HL-60 (cell line): ENCODE data around the gene CCDC69.
"Not testable (repeated sequence)": the region's sequence is repeated elsewhere in the genome, so short reads cannot be mapped to it uniquely, and the experiment has no call there.

ENCODE experiments used
- DNase-seq, 2 experiments: peaks; one replicate each; pipeline ENCODE4 v3.0.0-alpha.2; 2010 to 2020; ENCODE audit warnings: low read depth in 1 of 2, low spot score in 1 of 2
- H3K27ac ChIP-seq: fragments of 250-450 bp; sonication (Bioruptor Pico); replicated peaks from 2 replicates; pipeline ENCODE4 v1.5.1; 2020; ENCODE audit warnings: mild to moderate bottlenecking, moderate library complexity
- H3K27me3 ChIP-seq: fragments of 250-450 bp; sonication (Bioruptor Pico); 2 replicates; pipeline ENCODE4 v1.5.1; 2021; ENCODE audit warnings: mild to moderate bottlenecking, moderate library complexity; ENCODE audit not compliant: insufficient read depth, poor library complexity, severe bottlenecking
- H3K4me3 ChIP-seq: replicated peaks from 2 replicates; pipeline ENCODE4 v1.5.1; 2011; ENCODE audit warnings: mild to moderate bottlenecking, control low read depth, low read length; ENCODE audit not compliant: insufficient read depth
- CTCF ChIP-seq: IDR thresholded peaks from one replicate; pipeline ENCODE4 v1.5.1; 2011; ENCODE audit warnings: low read length, control low read depth, inconsistent platforms; ENCODE audit not compliant: insufficient read depth
- GABPA ChIP-seq: IDR thresholded peaks from 2 replicates; pipeline ENCODE4 v1.6.1; 2012; ENCODE audit warnings: low read depth
- POLR2AphosphoS5 ChIP-seq: IDR thresholded peaks from 2 replicates; pipeline ENCODE4 v1.6.1; 2012; ENCODE audit warnings: low read depth
- SPI1 ChIP-seq: IDR thresholded peaks from 2 replicates; pipeline ENCODE4 v1.6.1; 2012; ENCODE audit warnings: low read depth, mild to moderate bottlenecking, borderline replicate concordance
- TF ChIP-seq, protein P1 (sequence below): IDR thresholded peaks from 2 replicates; pipeline ENCODE4 v1.6.1; 2012; ENCODE audit warnings: low read depth; ENCODE audit not compliant: insufficient replicate concordance

Gene CCDC69

DNA sequence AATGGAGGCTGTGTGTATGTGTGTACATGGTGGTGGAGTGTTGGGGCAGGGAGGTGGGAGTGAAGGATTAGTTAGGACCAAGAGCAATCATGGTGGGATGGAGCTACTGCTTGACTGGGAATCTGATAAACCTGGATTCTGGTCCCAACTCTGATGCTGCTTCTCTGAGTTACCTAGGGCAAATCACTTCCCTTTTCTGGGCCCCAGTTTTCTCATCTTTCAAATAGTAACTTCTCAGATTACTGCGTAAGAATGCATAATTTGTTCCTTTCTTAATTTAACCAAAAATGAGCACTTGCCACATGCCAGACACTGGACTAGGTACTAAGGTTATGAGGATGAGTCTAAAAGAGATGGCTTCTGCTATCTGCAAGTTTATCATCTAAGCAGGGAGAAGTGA is 45.5 kb downstream of the CCDC69 start:
- H3K27me3 ChIP-seq = no peaks in the 10 kb centered on the region
- H3K27ac ChIP-seq = no peak overlapping the region
- H3K4me3 ChIP-seq = no peak overlapping the region
- peak; percentile 58; the same call in 1 of the 2 replicates for TF ChIP-seq SPI1
- TF ChIP-seq POLR2AphosphoS5 = no peak
- no peak for TF ChIP-seq CTCF
- TF ChIP-seq GABPA = no peak
- TF ChIP-seq, protein P1, sequence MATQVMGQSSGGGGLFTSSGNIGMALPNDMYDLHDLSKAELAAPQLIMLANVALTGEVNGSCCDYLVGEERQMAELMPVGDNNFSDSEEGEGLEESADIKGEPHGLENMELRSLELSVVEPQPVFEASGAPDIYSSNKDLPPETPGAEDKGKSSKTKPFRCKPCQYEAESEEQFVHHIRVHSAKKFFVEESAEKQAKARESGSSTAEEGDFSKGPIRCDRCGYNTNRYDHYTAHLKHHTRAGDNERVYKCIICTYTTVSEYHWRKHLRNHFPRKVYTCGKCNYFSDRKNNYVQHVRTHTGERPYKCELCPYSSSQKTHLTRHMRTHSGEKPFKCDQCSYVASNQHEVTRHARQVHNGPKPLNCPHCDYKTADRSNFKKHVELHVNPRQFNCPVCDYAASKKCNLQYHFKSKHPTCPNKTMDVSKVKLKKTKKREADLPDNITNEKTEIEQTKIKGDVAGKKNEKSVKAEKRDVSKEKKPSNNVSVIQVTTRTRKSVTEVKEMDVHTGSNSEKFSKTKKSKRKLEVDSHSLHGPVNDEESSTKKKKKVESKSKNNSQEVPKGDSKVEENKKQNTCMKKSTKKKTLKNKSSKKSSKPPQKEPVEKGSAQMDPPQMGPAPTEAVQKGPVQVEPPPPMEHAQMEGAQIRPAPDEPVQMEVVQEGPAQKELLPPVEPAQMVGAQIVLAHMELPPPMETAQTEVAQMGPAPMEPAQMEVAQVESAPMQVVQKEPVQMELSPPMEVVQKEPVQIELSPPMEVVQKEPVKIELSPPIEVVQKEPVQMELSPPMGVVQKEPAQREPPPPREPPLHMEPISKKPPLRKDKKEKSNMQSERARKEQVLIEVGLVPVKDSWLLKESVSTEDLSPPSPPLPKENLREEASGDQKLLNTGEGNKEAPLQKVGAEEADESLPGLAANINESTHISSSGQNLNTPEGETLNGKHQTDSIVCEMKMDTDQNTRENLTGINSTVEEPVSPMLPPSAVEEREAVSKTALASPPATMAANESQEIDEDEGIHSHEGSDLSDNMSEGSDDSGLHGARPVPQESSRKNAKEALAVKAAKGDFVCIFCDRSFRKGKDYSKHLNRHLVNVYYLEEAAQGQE = no peak
- no peak for DNase-seq

DNA sequence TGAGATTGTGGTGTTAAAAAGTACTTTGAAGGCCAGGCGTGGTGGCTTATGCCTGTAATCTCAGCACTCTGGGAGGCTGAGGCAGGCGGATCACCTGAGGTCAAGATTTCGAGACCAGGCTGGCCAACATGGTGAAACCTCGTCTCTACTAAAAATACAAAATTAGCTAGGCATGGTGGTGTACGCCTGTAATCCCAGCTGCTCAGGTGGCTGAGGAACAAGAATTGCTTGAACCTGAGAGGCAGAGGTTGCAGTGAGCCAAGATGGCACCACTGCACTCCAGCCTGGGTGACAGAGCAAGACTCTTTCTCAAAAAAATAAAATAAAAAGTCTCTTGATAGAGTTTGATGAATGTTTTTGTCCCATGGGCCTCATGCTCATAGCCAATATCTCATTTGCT is 47.6 kb downstream of the CCDC69 start:
- not testable (repeated sequence) for DNase-seq, H3K27ac ChIP-seq, H3K27me3 ChIP-seq, H3K4me3 ChIP-seq

- DNase-seq = no peak
- no peak overlapping the region for H3K4me3 ChIP-seq
- TF ChIP-seq GABPA (no peak), SPI1 (no peak), POLR2AphosphoS5 (no peak), CTCF (no peak)
- TF ChIP-seq, protein P1 = no peak
- no peak overlapping the region for H3K27ac ChIP-seq
- no peaks in the 10 kb centered on the region for H3K27me3 ChIP-seq
Observed at GRCh38 chr5:151174612-151175101, 49.2 kb downstream of the CCDC69 start.

- no peak for TF ChIP-seq POLR2AphosphoS5
- H3K27me3 ChIP-seq = no peaks in the 10 kb centered on the region
- H3K27ac ChIP-seq = no peak overlapping the region
- H3K4me3 ChIP-seq = no peak overlapping the region
- no peak for DNase-seq
Observed at GRCh38 chr5:151173711-151174611, 49.9 kb downstream of the CCDC69 start.

GRCh38 chr5:151171529-151171928 is 52.4 kb downstream of the CCDC69 start:
- TF ChIP-seq CTCF (no peak), SPI1 (no peak), POLR2AphosphoS5 (no peak)
- TF ChIP-seq, protein P1 = no peak
- no peaks in the 10 kb centered on the region for H3K27me3 ChIP-seq
- DNase-seq = peak; percentile 69 to 85
- no peak overlapping the region for H3K4me3 ChIP-seq
- H3K27ac ChIP-seq = 0 out of 2 replicates have a peak overlapping the region, but pooled peaks have one; percentile 25
